Measurements from ENCODE around the gene SON.

The SON gene

GRCh38 chr21:33543505-33544129 lies 779 bp downstream of the SON start:
- peak; percentile 53 for DNase-seq

GRCh38 chr21:33544451-33545195 lies 1.8 kb downstream of the SON start:
- DNase-seq: no peak

GRCh38 chr21:33546086-33546485 lies 3.2 kb downstream of the SON start:
- no peak for DNase-seq

- no peak for DNase-seq
Observed at GRCh38 chr21:33549848-33550771, 7.3 kb downstream of the SON start.

GRCh38 chr21:33550772-33551660 lies 8.2 kb downstream of the SON start:
- DNase-seq: no peak

GRCh38 chr21:33551664-33552063 lies 8.8 kb downstream of the SON start:
- DNase-seq: no peak

- no peak for DNase-seq
Observed at GRCh38 chr21:33552093-33552998, 9.5 kb downstream of the SON start.

- DNase-seq: no peak
Observed at GRCh38 chr21:33552999-33553598, 10.3 kb downstream of the SON start.

- no peak for DNase-seq
Observed at GRCh38 chr21:33554236-33554981, 11.6 kb downstream of the SON start.

- DNase-seq: no peak
Observed at GRCh38 chr21:33554982-33555344, 12.1 kb downstream of the SON start.

- DNase-seq: no peak
Observed at GRCh38 chr21:33557447-33557846, 14.6 kb downstream of the SON start.

GRCh38 chr21:33558777-33559421 lies 16.1 kb downstream of the SON start:
- DNase-seq: peak; percentile 59

- DNase-seq: no peak
Observed at GRCh38 chr21:33559813-33560212, 17.0 kb downstream of the SON start.

- DNase-seq: no peak
Observed at GRCh38 chr21:33560965-33561364, 18.1 kb downstream of the SON start.

GRCh38 chr21:33561373-33561772 lies 18.5 kb downstream of the SON start:
- DNase-seq: no peak

GRCh38 chr21:33562389-33562788 lies 19.6 kb downstream of the SON start:
- no peak for DNase-seq

GRCh38 chr21:33566514-33566913 lies 23.7 kb downstream of the SON start:
- no peak for DNase-seq

GRCh38 chr21:33567914-33568313 lies 25.1 kb downstream of the SON start:
- no peak for DNase-seq

- DNase-seq: no peak
Observed at GRCh38 chr21:33568448-33568847, 25.6 kb downstream of the SON start.

- no peak for DNase-seq
Observed at GRCh38 chr21:33569991-33570390, 27.2 kb downstream of the SON start.

Data from HCEC 1CT (cell line).